NB4 (cell line): ENCODE results near the gene UNC5B.

Source experiments
- DNase-seq: peaks from one replicate; pipeline ENCODE4 v3.0.0; 2010; ENCODE audit warnings: low read depth
- H3K4me3 ChIP-seq: one replicate; pipeline ENCODE4 v1.5.1; 2011; ENCODE audit warnings: mild to moderate bottlenecking, low read depth, low read length, moderate library complexity
- MYC ChIP-seq: IDR thresholded peaks from 2 replicates; pipeline ENCODE4 v1.6.1; 2011; ENCODE audit warnings: low read depth, low read length
- POLR2A ChIP-seq: IDR thresholded peaks from 2 replicates; pipeline ENCODE4 v1.6.1; 2011; ENCODE audit warnings: mild to moderate bottlenecking; ENCODE audit not compliant: insufficient read length; ENCODE audit errors: extremely low read depth
- TF ChIP-seq, protein P1 (sequence below): IDR thresholded peaks from 2 replicates; pipeline ENCODE4 v1.6.1; 2011; ENCODE audit warnings: low read depth, low read length
- TF ChIP-seq, protein P2 (sequence below): IDR thresholded peaks from one replicate; pipeline ENCODE4 v1.5.1; 2012; ENCODE audit warnings: low read depth, low read length

Gene UNC5B

DNA sequence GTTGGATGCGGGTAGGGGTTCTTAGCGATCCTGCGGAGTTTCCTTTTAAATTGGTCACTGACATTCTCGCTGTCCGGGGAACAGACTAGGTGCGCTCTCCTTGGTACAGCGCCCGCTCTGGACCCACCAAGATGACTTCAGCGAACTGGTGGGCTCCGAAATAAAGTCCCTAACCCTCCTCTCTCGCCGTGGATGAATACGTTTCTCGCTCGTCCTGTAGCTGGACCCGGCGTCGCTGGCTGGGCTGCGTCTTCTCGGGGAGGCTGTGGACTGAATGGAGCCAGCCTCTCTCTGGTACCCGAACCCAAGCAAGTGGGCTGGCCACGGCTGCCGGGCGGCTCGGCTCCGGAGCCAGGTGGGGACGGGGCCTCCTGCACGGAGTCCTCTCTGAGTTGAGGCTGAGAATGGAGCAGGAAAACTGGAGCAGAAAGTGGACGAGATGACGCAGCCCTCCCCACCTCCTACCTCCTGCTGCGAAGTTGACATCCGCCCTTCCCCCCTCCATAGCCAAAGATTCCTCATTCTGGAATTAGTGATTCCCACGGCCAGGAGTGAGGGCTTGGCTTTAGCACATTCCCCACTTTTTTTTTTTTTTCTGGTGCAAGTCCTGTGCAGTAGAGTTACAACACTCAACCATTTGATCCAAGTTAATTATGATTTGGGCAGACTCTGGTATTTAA lies 1.5 kb downstream of the UNC5B start:
- TF ChIP-seq MYC, result no peak
- TF ChIP-seq, protein P1, sequence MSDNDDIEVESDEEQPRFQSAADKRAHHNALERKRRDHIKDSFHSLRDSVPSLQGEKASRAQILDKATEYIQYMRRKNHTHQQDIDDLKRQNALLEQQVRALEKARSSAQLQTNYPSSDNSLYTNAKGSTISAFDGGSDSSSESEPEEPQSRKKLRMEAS, result no peak
- no peak overlapping the region for H3K4me3 ChIP-seq
- no peak for DNase-seq

DNA sequence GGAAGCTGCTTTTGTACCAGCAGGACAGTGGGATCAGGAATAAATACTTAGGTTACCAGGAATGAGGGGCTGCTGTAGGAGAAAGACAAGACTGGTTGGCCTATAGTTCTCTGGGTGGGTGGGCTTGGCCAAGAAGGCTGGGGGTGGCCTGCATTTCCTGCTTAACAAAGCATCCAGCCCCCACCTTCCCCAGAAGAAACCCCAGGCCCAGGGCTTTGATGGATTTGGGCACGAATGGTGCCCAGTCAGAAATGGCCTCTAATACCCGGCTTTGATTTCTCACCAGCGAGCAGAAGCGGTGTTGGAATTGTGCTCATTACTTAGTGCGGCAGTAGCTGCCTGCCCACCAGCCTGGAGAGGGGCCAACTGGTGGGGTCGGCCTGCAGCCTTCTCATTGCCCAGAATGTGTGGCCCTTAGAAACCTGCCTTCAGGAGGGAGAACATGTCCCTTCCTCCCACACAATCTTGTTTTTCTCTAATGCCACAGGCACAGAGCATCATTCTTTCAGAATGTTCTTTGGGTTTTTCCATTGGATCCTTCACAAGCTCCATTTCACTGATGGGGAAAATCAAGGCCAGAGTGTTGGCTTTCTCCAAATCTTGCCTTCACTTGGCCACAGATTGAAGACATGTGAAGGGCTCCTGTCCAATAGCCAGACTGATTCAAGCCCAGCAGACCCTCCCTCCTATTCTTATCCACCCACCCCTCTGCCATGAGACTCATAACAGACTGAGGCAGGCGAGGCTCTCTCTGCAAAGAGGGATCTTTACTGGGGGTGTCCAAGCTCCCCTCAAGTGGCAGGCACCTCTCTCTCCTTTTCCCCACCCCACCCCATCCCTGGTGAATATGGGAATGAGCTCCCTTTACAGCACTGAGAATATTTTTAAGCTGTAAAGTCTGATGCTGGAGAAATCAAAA lies 2.5 kb downstream of the UNC5B start:
- H3K4me3 ChIP-seq, result no peak overlapping the region
- TF ChIP-seq MYC (no peak), POLR2A (no peak)
- TF ChIP-seq, protein P1, result no peak
- TF ChIP-seq, protein P2, sequence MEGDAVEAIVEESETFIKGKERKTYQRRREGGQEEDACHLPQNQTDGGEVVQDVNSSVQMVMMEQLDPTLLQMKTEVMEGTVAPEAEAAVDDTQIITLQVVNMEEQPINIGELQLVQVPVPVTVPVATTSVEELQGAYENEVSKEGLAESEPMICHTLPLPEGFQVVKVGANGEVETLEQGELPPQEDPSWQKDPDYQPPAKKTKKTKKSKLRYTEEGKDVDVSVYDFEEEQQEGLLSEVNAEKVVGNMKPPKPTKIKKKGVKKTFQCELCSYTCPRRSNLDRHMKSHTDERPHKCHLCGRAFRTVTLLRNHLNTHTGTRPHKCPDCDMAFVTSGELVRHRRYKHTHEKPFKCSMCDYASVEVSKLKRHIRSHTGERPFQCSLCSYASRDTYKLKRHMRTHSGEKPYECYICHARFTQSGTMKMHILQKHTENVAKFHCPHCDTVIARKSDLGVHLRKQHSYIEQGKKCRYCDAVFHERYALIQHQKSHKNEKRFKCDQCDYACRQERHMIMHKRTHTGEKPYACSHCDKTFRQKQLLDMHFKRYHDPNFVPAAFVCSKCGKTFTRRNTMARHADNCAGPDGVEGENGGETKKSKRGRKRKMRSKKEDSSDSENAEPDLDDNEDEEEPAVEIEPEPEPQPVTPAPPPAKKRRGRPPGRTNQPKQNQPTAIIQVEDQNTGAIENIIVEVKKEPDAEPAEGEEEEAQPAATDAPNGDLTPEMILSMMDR, result no peak
- DNase-seq, result no peak

DNA sequence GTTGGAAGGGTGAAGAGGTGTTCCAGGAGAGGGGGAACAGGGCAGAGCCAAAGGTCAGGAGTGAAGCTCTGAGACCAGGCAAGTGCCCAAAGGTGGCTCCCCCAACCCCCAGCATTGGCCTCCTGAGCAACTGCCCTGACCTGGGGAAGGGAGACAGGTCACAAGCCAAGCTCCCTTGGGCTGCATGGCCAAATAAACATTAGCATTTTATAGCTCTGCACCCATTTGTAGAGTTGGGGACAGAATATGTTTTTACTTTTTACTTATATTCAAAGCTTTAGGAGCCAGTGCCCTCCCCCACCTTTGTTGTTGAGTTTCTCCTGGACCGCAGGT lies 4.0 kb downstream of the UNC5B start:
- TF ChIP-seq POLR2A, result no peak
- TF ChIP-seq, protein P2, result no peak
- no peak for TF ChIP-seq MYC
- TF ChIP-seq, protein P1, result no peak
- H3K4me3 ChIP-seq, result no peak overlapping the region
- DNase-seq, result no peak

DNA sequence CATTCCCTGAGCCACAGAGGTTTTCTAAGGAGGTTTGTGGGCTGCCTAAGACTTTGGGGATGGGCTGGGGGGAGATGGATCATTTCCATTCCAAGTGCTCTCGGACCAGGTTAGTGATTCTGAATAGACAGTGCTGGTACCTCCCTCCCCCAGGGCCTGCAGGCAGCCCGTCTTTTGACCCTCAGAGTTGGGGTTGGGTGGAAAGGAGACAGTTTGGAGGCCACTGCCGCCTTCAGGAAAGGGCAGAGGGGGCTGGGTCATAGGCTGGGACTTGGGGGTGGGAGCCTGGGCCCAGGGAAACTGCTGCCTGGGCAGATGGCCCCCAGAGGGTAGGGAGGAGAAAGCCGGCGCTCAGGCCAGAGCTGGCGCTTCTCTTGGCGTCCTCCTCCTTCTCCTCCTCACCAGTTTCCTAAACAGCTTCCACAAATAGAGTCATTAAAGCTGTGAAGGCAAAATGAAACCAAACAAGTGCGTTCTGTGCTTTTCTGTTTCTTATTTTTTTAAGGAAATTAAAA lies 4.4 kb downstream of the UNC5B start:
- H3K4me3 ChIP-seq, result no peak overlapping the region
- DNase-seq, result no peak

DNA sequence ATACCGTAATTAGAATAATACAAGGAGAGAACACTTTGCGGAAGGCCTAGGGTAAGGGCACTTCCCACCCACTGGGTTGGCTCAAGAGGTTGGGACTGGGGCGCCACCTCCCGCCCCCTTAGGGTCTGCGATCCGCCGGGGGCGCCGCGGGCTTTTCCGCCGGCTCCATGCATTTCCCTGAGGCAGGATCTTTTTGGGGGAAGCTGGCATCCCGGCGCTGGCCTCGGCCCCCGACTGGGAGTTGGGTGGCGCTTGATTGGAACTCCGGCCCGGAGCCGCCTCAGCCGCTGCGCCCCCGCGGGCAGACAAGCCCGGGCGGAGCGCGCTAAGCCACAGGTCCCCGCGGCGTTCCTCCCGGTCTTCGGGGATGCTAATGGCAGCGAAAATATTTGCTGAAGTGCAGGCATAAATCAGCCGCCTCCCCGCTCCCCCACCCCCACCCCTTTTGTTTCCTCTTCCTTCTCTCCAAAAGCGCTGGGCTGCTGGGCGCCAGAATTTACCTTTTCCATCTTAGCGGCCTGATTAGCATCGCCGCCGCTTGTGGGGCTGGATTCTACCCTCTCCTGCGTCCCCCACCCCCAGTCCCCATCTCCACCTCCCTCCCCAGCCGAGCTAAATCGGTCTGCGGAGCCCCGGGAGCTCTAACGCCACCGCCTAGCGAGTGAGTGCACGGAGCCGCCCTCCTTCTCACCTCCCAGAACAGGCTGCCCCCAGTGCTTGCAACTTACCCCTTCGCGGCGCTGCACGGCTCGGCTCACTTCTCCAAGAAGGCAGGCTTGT lies 5.1 kb downstream of the UNC5B start:
- no peak overlapping the region for H3K4me3 ChIP-seq
- no peak for TF ChIP-seq MYC
- DNase-seq, result no peak

More for the DNA sequence above, 4.4 kb downstream of the UNC5B start:
- no peak for TF ChIP-seq POLR2A
- no peak for TF ChIP-seq MYC
- TF ChIP-seq, protein P1, result no peak
- TF ChIP-seq, protein P2, result no peak

DNA sequence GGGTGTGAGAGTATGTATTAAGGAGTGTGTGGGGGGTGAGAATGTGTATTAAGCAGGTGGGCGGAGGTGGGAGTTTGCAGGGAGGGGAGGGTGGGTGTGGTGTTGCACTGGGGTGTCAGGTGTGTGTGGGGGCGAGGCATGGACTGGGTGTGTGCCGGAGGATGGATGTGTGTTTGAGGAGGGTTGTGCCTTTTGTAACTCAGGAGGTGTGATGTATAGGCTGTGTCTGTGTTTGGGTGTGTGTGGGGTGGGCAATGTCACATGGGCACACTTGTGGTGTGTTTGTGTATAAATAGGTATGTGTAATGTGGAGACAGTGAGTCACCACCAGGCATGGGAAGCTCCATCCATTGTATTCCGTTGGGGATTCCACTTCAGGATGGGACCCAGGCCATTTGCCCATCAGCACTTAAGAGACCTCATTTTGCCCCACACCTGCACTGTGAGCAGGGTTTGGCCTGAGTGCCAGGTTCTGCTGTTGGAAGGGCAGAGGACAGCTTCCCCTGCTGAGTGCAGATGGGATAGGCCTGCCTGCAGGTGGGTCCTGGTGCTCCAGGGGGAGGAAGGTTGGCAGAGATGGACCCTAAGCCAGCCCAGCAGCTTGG lies 5.8 kb downstream of the UNC5B start:
- H3K4me3 ChIP-seq, result no peak overlapping the region
- DNase-seq, result no peak

More for the DNA sequence above, 5.8 kb downstream of the UNC5B start:
- TF ChIP-seq MYC, result no peak
- TF ChIP-seq, protein P2, result no peak
